SKM-1 treated with dmso at 0.1 percent for 144 hours (cell line): ENCODE data around the gene SYT14.
"Not testable (repeated sequence)": the region's sequence is repeated elsewhere in the genome, so short reads cannot be mapped to it uniquely, and the experiment has no call there.

Source experiments
- DNase-seq: peaks from one replicate; lab custom pipeline; 2025; ENCODE audit not compliant: unreplicated experiment; lab: John Stamatoyannopoulos, UW

Gene SYT14

GRCh38 chr1:210024282-210024681, 86.3 kb downstream of the SYT14 start:
- no peak for DNase-seq

DNA sequence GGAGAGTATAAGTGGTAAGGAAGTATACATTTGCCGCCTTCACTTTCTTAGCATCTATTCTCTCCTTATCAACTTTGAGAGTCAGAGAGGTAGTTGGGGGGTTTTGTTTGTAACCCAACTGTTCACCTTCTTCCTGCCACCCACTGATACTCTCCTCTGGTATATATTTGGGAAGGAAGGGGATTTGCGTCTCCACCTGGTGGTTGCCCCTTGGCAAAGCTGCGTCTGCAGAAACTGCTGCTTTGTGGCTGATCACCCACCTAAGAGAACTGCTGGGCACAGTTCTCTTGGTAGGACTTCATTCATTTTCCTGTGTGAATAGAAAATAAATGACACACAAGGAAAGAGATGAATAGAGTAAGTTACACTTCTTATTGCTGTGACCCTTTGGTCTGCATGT, 87.0 kb downstream of the SYT14 start:
- no peak for DNase-seq

- no peak for DNase-seq
Measured at GRCh38 chr1:210025870-210026269, 87.9 kb downstream of the SYT14 start.

GRCh38 chr1:210027994-210028393, 90.0 kb downstream of the SYT14 start:
- DNase-seq: no peak

GRCh38 chr1:210031473-210031872, 93.5 kb downstream of the SYT14 start:
- DNase-seq: no peak

GRCh38 chr1:210043058-210043457, 105.0 kb downstream of the SYT14 start:
- DNase-seq: no peak

GRCh38 chr1:210049616-210050015, 111.6 kb downstream of the SYT14 start:
- no peak for DNase-seq

GRCh38 chr1:210050491-210050890, 112.5 kb downstream of the SYT14 start:
- not testable (repeated sequence) for DNase-seq

DNA sequence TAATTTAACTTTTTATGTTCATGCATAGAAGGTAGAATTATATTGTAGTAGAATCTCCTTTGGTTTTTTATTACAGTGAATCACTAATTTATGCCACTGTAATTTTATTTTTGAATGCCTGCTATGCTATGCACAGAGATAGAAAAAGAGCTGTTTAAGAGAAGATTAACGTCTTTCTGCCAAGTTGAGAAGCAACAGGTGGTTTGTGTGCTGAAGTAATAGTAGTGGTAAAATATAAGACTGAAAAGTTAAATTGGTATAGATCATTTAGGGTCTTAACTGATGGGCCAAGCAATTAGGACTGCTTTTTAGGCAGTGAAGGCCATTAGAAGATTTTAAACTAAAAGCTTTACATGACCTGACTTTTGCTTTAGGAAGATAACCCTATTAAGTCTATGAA, 115.1 kb downstream of the SYT14 start:
- no peak for DNase-seq

DNA sequence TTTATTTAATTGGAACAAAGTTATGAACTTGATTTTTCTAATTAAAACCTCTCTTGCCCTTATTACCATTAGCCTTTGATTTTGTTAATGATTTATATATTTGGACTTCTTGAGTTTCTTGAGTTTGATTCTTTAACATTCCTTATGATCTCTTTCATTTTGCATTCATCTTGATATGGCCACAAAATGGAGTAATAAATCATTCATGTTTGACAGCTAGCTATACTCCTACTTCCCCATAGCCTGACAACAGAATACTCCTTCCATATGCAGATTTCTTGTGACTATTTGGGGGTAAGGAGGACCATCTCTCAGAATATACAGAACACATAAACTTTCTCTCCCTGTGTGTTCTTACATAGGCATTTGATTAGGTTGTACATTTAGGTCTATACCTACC, 119.6 kb downstream of the SYT14 start:
- DNase-seq: no peak

- no peak for DNase-seq
Measured at GRCh38 chr1:210061992-210062391, 124.0 kb downstream of the SYT14 start.

DNA sequence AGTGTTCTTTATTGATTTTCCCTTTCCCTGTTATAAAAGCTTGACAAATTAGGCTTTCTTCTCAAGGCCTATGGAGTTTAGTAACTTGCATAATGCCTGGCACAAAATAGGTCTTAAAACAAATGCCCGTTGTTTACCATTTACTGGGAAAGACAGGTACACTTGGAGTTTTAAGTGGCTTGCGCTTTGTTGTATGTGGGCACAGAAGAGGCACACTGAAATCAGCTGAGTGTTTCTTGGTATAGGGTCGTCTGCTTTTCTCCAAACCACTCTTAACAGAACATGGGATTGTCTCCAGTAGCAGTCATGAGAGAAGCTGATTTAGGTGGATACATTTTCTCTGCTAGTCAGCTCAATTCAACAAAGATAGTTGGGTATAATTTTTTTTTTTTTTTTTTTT, 132.5 kb downstream of the SYT14 start:
- no peak for DNase-seq

DNA sequence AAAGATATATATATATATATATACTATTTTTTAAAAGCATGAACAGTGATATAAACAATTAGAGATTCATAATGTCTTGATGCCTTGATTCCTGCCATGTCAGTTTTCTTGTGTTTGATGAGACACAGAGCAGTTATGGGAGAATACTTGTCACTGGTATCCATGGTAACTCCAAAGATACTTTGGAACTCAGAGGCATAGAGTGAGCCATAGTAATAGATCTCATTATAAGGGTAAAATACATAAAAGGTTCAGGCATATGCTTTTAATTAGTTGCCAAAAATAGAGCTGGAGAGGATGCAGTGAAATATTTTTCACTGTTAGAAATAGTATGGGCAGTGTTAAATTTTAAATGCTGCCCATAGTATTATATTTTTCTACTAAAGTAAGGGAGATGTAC, 134.1 kb downstream of the SYT14 start:
- no peak for DNase-seq

- no peak for DNase-seq
Measured at GRCh38 chr1:210072896-210073504, 135.0 kb downstream of the SYT14 start.

GRCh38 chr1:210074904-210075303, 136.9 kb downstream of the SYT14 start:
- no peak for DNase-seq

DNA sequence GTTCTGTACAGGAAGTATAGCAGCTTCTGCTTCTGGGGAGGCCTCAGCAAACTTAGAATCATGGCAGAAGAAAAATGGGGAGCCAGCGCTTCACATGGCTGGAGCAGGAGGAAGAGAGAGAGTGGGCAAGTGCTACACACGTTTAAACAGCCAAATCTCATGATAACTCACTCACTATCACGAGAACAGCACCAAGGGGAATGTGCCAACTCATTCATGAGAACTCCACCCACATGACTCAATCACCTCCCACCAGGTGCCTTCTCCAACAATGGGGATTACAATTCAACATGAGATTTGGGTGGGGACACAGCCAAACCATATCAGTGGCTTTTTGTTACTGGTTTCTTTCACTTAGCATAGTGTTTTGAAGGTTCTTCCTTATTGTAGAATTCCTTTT, 138.6 kb downstream of the SYT14 start:
- no peak for DNase-seq

DNA sequence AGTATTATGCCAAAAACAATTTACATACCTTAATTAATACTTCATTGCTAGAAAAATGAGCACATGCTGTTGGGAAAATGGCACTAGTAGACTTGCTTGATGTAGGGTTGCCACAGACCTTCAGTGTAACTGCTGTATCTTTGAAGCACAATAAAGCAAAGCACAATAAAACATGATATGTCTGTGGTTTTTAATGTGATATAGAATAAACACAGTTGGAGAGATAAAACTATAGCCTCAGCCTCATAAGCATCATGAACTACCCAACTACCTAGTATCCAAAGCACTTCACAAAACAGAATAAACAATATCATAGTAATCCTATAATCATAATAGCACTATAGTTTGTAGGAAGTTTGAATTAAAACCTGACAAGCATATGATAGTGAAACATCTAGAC, 143.5 kb downstream of the SYT14 start:
- no peak for DNase-seq

DNA sequence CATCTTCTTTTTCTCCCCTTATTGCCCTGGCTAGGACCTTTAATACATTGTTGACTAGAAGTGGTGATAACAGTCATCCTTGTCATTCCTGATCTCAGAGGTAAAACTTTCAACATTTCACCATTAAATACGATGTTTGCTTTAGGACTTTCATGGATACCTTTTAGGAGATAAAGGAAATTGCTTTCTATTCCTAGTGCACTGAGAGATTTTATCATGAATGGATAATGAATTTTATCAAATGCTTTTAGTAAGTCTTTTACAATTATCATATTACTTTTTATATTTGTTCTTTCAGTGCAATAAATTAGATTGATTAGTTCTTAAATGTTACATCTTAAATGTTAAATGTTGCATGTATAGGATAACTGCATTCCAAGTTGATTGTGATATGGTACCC, 147.3 kb downstream of the SYT14 start:
- no peak for DNase-seq

DNA sequence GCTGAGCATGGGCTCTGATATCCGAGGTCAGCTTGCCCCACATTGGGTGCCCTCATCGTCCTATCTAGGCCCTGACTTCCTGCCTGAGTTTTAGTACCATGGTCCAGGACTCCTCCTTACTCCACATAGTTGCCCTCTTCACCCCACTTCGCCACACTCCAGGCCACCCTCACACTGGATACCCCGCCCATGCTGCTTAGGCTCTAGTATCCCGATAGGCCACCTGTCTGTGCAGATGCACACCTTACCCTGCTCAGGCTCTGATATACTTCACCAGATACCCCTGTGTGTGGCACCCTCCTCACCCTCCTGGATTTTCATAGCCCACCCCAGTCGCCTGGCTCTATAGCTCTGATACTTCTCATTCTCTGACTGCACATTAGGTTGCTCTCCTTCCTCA, 149.0 kb downstream of the SYT14 start:
- no peak for DNase-seq

DNA sequence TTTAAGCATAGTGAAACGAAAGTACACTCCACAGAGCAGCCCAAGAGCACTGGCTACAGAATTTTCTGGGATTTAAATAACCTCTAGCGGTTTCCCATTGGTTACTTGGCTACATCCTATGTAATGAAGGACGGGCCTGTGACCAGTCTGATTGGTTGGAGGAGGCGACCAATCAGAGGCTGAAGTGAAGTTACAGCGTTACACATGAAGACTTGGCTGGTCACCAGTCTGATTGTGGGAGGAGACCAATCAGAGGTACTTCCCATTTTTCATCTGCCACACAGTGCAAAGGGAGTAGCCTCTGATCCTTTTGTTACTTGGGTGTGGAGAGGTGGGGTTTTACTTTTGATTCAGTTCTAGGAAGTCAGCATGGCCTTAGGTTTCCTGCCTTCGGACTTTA, 151.8 kb downstream of the SYT14 start:
- DNase-seq: no peak

GRCh38 chr1:210092366-210092765, 154.3 kb downstream of the SYT14 start:
- DNase-seq: no peak

DNA sequence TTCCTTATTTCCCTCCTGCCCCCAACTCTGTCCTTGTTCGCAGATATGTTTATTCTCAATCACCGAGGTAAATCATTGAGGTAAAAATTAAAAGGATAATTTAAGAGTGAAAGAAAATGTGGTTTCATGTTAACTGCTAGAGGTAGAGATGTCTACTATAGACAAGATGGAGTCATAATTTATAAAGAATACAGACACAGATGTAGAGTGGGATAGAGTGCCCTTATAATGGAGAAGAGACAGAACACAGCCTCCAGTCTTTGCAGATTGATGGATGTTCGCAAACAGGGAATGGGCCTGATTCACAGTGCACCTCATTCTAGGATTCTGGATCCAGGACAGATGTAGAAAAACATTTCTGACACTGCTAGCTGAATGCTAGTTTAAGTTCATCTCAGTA, 155.4 kb downstream of the SYT14 start:
- no peak for DNase-seq

DNA sequence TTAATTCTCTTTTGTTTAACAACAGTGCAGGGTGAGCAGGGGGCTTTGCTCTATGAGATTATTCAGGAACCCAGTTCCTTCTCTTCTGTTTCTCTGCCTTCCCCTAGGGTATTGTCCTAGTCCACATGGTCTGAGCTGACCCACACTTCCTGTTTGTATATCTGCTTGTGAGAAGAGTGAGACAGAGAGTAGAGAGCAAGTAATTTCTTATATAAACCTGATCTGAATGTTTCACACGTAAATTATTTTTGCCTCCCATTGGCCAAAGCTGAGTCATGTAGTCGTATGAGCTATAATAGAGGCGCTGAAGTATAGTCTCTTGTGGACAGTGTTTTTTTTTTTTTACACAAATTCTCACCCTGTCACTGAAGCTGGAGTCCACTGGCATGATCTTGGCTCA, 160.3 kb downstream of the SYT14 start:
- no peak for DNase-seq

- no peak for DNase-seq
Measured at GRCh38 chr1:210099921-210100320, 161.9 kb downstream of the SYT14 start.
